ENCODE data around the gene NRG3.

Gene NRG3

GRCh38 chr10:82399850-82400249, 524.9 kb downstream of the NRG3 start:
- Histone ChIP-seq H3K4ac (ENCODE audit: low read depth, low read length) (no peak overlapping the region), H3K9me3 (ENCODE audit: insufficient read depth, low read depth, low read length) (no peaks in the 10 kb centered on the region), H3K36me3 (ENCODE audit: control insufficient read depth in 1 of 2, insufficient read depth in 2 of 2, low read length in 2 of 2) (no peaks in the 10 kb centered on the region), H4K8ac (ENCODE audit: low read depth, low read length) (no peak overlapping the region), H2BK12ac (ENCODE audit: low read length) (no peak overlapping the region), H3K18ac (ENCODE audit: low read length) (no peak overlapping the region), H3K79me1 (ENCODE audit: low read length) (peaks cover 2% of the 10 kb centered on the region), H3K4me3 (ENCODE audit: low read depth, low read length) (no peak overlapping the region), H3K4me1 (ENCODE audit: control insufficient read depth in 1 of 2, insufficient read depth in 2 of 2, low read length in 2 of 2) (peaks cover 0 to 4% of the 10 kb centered on the region in 2 experiments), H3K23ac (ENCODE audit: low read length) (no peak overlapping the region), H2BK120ac (ENCODE audit: insufficient read depth, low read length, poor library complexity) (no peak overlapping the region), H3K27me3 (ENCODE audit: insufficient read depth, low read length) (no peaks in the 10 kb centered on the region), H3K79me2 (ENCODE audit: control insufficient read depth, insufficient read depth, low read length, poor library complexity) (no peaks in the 10 kb centered on the region), H2AFZ (ENCODE audit: insufficient read depth, low read length, poor library complexity) (no peak overlapping the region), H3K27ac (ENCODE audit: low read depth, low read length) (no peak overlapping the region), H3K9ac (ENCODE audit: low read length) (no peak overlapping the region), H2AK5ac (ENCODE audit: low read length) (no peak overlapping the region), H4K12ac (ENCODE audit: low read depth, low read length) (no peak overlapping the region), H2BK5ac (ENCODE audit: low read depth, low read length, poor library complexity) (no peak overlapping the region), H3K4me2 (ENCODE audit: low read length) (no peak overlapping the region), H3K14ac (ENCODE audit: low read length) (no peak overlapping the region), H4K91ac (ENCODE audit: low read depth, low read length) (no peak overlapping the region)
- no peak for DNase-seq
- no CpG with 5 or more reads among the region's 2 CpGs for WGBS (ENCODE audit: extremely low coverage, insufficient coverage, insufficient read length)

GRCh38 chr10:82400841-82401240, 525.8 kb downstream of the NRG3 start:
- DNase-seq: no peak
- peaks cover 2% of the 10 kb centered on the region for H3K79me1 ChIP-seq (ENCODE audit: low read length)
- no peak overlapping the region for H4K91ac ChIP-seq (ENCODE audit: low read depth, low read length)
- no peak overlapping the region for H3K23ac ChIP-seq (ENCODE audit: low read length)
- no peaks in the 10 kb centered on the region for H3K36me3 ChIP-seq (ENCODE audit: control insufficient read depth in 1 of 2, insufficient read depth in 2 of 2, low read length in 2 of 2)
- no peak overlapping the region for H3K18ac ChIP-seq (ENCODE audit: low read length)
- no peak overlapping the region for H2AK5ac ChIP-seq (ENCODE audit: low read length)
- no peak overlapping the region for H2AFZ ChIP-seq (ENCODE audit: insufficient read depth, low read length, poor library complexity)
- no peaks in the 10 kb centered on the region for H3K79me2 ChIP-seq (ENCODE audit: control insufficient read depth, insufficient read depth, low read length, poor library complexity)
- no peak overlapping the region for H2BK5ac ChIP-seq (ENCODE audit: low read depth, low read length, poor library complexity)
- no peak overlapping the region for H4K12ac ChIP-seq (ENCODE audit: low read depth, low read length)
- peaks cover 0 to 4% of the 10 kb centered on the region in 2 experiments for H3K4me1 ChIP-seq (ENCODE audit: control insufficient read depth in 1 of 2, insufficient read depth in 2 of 2, low read length in 2 of 2)
- H3K4ac ChIP-seq (ENCODE audit: low read depth, low read length): no peak overlapping the region
- H3K4me3 ChIP-seq (ENCODE audit: low read depth, low read length): no peak overlapping the region
- H3K14ac ChIP-seq (ENCODE audit: low read length): no peak overlapping the region
- H3K4me2 ChIP-seq (ENCODE audit: low read length): no peak overlapping the region
- no peak overlapping the region for H2BK12ac ChIP-seq (ENCODE audit: low read length)
- no peak overlapping the region for H2BK120ac ChIP-seq (ENCODE audit: insufficient read depth, low read length, poor library complexity)
- no peak overlapping the region for H3K9ac ChIP-seq (ENCODE audit: low read length)
- H4K8ac ChIP-seq (ENCODE audit: low read depth, low read length): no peak overlapping the region
- H3K27me3 ChIP-seq (ENCODE audit: insufficient read depth, low read length): no peaks in the 10 kb centered on the region
- no CpG with 5 or more reads among the region's 1 CpG for WGBS (ENCODE audit: extremely low coverage, insufficient coverage, insufficient read length)
- H3K27ac ChIP-seq (ENCODE audit: low read depth, low read length): no peak overlapping the region
- H3K9me3 ChIP-seq (ENCODE audit: insufficient read depth, low read depth, low read length): no peaks in the 10 kb centered on the region

GRCh38 chr10:82402906-82403401, 528.0 kb downstream of the NRG3 start:
- Histone ChIP-seq H4K91ac (ENCODE audit: low read depth, low read length) (no peak overlapping the region), H2AFZ (ENCODE audit: insufficient read depth, low read length, poor library complexity) (no peak overlapping the region), H3K79me1 (ENCODE audit: low read length) (peaks cover 2% of the 10 kb centered on the region), H3K27me3 (ENCODE audit: insufficient read depth, low read length) (no peaks in the 10 kb centered on the region), H3K4me1 (ENCODE audit: control insufficient read depth in 1 of 2, insufficient read depth in 2 of 2, low read length in 2 of 2) (peaks cover 0 to 1% of the 10 kb centered on the region in 2 experiments), H3K18ac (ENCODE audit: low read length) (no peak overlapping the region), H3K9ac (ENCODE audit: low read length) (no peak overlapping the region), H3K36me3 (ENCODE audit: control insufficient read depth in 1 of 2, insufficient read depth in 2 of 2, low read length in 2 of 2) (no peaks in the 10 kb centered on the region), H3K79me2 (ENCODE audit: control insufficient read depth, insufficient read depth, low read length, poor library complexity) (no peaks in the 10 kb centered on the region), H2AK5ac (ENCODE audit: low read length) (no peak overlapping the region), H4K8ac (ENCODE audit: low read depth, low read length) (no peak overlapping the region), H4K12ac (ENCODE audit: low read depth, low read length) (no peak overlapping the region), H3K4ac (ENCODE audit: low read depth, low read length) (no peak overlapping the region), H3K9me3 (ENCODE audit: insufficient read depth, low read depth, low read length) (no peaks in the 10 kb centered on the region), H2BK12ac (ENCODE audit: low read length) (no peak overlapping the region), H3K23ac (ENCODE audit: low read length) (no peak overlapping the region), H3K27ac (ENCODE audit: low read depth, low read length) (no peak overlapping the region), H3K4me2 (ENCODE audit: low read length) (no peak overlapping the region), H2BK120ac (ENCODE audit: insufficient read depth, low read length, poor library complexity) (no peak overlapping the region), H3K14ac (ENCODE audit: low read length) (no peak overlapping the region), H3K4me3 (ENCODE audit: low read depth, low read length) (no peak overlapping the region), H2BK5ac (ENCODE audit: low read depth, low read length, poor library complexity) (no peak overlapping the region)
- no peak for DNase-seq
- WGBS (ENCODE audit: extremely low coverage, insufficient coverage, insufficient read length): no CpG with 5 or more reads among the region's 4 CpGs

- H3K79me1 ChIP-seq (ENCODE audit: low read length): no peaks in the 10 kb centered on the region
- no peak overlapping the region for H4K12ac ChIP-seq (ENCODE audit: low read depth, low read length)
- H2AFZ ChIP-seq (ENCODE audit: insufficient read depth, low read length, poor library complexity): no peak overlapping the region
- DNase-seq: no peak
- no peak overlapping the region for H3K18ac ChIP-seq (ENCODE audit: low read length)
- no peak overlapping the region for H3K14ac ChIP-seq (ENCODE audit: low read length)
- H3K4me3 ChIP-seq (ENCODE audit: low read depth, low read length): no peak overlapping the region
- no peak overlapping the region for H2BK12ac ChIP-seq (ENCODE audit: low read length)
- H4K8ac ChIP-seq (ENCODE audit: low read depth, low read length): no peak overlapping the region
- no peak overlapping the region for H3K27ac ChIP-seq (ENCODE audit: low read depth, low read length)
- H3K23ac ChIP-seq (ENCODE audit: low read length): no peak overlapping the region
- H3K4me1 ChIP-seq (ENCODE audit: control insufficient read depth in 1 of 2, insufficient read depth in 2 of 2, low read length in 2 of 2): no peaks in the 10 kb centered on the region
- H3K4ac ChIP-seq (ENCODE audit: low read depth, low read length): no peak overlapping the region
- no peak overlapping the region for H3K4me2 ChIP-seq (ENCODE audit: low read length)
- H3K9me3 ChIP-seq (ENCODE audit: insufficient read depth, low read depth, low read length): no peaks in the 10 kb centered on the region
- no peak overlapping the region for H3K9ac ChIP-seq (ENCODE audit: low read length)
- no peak overlapping the region for H4K91ac ChIP-seq (ENCODE audit: low read depth, low read length)
- H2AK5ac ChIP-seq (ENCODE audit: low read length): no peak overlapping the region
- H2BK5ac ChIP-seq (ENCODE audit: low read depth, low read length, poor library complexity): no peak overlapping the region
- WGBS (ENCODE audit: extremely low coverage, insufficient coverage, insufficient read length): no CpG with 5 or more reads among the region's 2 CpGs
- no peaks in the 10 kb centered on the region for H3K36me3 ChIP-seq (ENCODE audit: control insufficient read depth in 1 of 2, insufficient read depth in 2 of 2, low read length in 2 of 2)
- no peak overlapping the region for H2BK120ac ChIP-seq (ENCODE audit: insufficient read depth, low read length, poor library complexity)
- H3K27me3 ChIP-seq (ENCODE audit: insufficient read depth, low read length): no peaks in the 10 kb centered on the region
- H3K79me2 ChIP-seq (ENCODE audit: control insufficient read depth, insufficient read depth, low read length, poor library complexity): no peaks in the 10 kb centered on the region
Measured at GRCh38 chr10:82409671-82410070, 534.7 kb downstream of the NRG3 start.
